Endothelial cell of umbilical vein (primary cell): ENCODE results near the gene LCMT1. TPM values are rescaled to one million over a fixed set of nuclear protein-coding genes. Genes with fewer than 3 reads are reported as not detected.

ENCODE experiments used
- BruUV-seq: library from RNA; stranded (reverse); fragments of 400-500 nt; replicated peaks from 2 replicates; lab custom pipeline; 2021; lab: Mats Ljungman, UMichigan
- CTCF ChIA-PET: fragments of 300-600, 350-600 bp; sonication (Branson Sonifier 250); formaldehyde crosslinking; loops from one replicate; lab custom pipeline; 2021; ENCODE audit warnings: antibody characterized with exemption, inconsistent platforms; lab: Charles Lee
- POLR2A ChIA-PET: fragments of 300-600, 350-600 bp; sonication (Branson Sonifier 250); formaldehyde crosslinking; loops from one replicate; lab custom pipeline; 2021; ENCODE audit warnings: antibody characterized with exemption, inconsistent platforms; lab: Charles Lee
- DNase-seq: peaks from one replicate; pipeline ENCODE4 v3.0.0-alpha.2; 2011; ENCODE audit warnings: low read depth, low spot score
- FAIRE-seq: peaks from 2 replicates; lab custom pipeline; 2011; peaks lifted over from hg19 to GRCh38; lab: Jason Lieb, UNC
- H2AFZ ChIP-seq: 2 replicates; pipeline ENCODE4 v1.6.0; 2012; ENCODE audit warnings: low read depth, low read length, control low read depth, inconsistent platforms
- H3K27ac ChIP-seq: 2 replicates; pipeline ENCODE4 v1.5.1; 2011; ENCODE audit warnings: low read depth, mild to moderate bottlenecking, control low read depth, low read length, moderate library complexity; ENCODE audit not compliant: insufficient read depth
- H3K27me3 ChIP-seq, 2 experiments: 2 replicates each; pipeline versions ENCODE4 v1.6.0 to v1.6.1; 2011; ENCODE audit warnings: low read length in 2 of 2, mixed read lengths in 1 of 2; ENCODE audit not compliant: control insufficient read depth in 2 of 2, insufficient read depth in 2 of 2
- H3K36me3 ChIP-seq, 2 experiments: 2 replicates in 1 of 2; 3 replicates in 1 of 2; pipeline ENCODE4 v1.5.1; 2011; ENCODE audit warnings: low read length in 2 of 2, mild to moderate bottlenecking in 1 of 2, moderate library complexity in 1 of 2; ENCODE audit not compliant: control insufficient read depth in 2 of 2, insufficient read depth in 2 of 2; ENCODE audit errors: extremely low read depth in 1 of 2
- H3K4me1 ChIP-seq: 3 replicates; pipeline ENCODE4 v1.5.1; 2011; ENCODE audit warnings: mild to moderate bottlenecking, low read length; ENCODE audit not compliant: control insufficient read depth, insufficient read depth; ENCODE audit errors: extremely low read depth
- H3K4me2 ChIP-seq: 2 replicates; pipeline ENCODE4 v1.6.1; 2011; ENCODE audit warnings: low read length, control low read depth, mixed read lengths; ENCODE audit not compliant: insufficient read depth
- H3K4me3 ChIP-seq, 3 experiments: fragments of 200-600 bp in 1 of 3; sonication (generic), shearing (Covaris generic) in 1 of 3; replicated peaks in 1 of 3; 2 replicates each; pipeline ENCODE4 v1.5.1; 2011 to 2016; ENCODE audit warnings: control low read depth in 3 of 3, low read length in 3 of 3, mild to moderate bottlenecking in 2 of 3, inconsistent platforms in 1 of 3, low read depth in 1 of 3, moderate library complexity in 1 of 3; ENCODE audit not compliant: insufficient read depth in 1 of 3
- H3K79me2 ChIP-seq: 2 replicates; pipeline ENCODE4 v1.6.0; 2012; ENCODE audit warnings: low read length, inconsistent platforms; ENCODE audit not compliant: control insufficient read depth, insufficient read depth
- H3K9ac ChIP-seq: replicated peaks from 2 replicates; pipeline ENCODE3; 2011; ENCODE audit warnings: low read length, control low read depth; ENCODE audit not compliant: insufficient read depth; ENCODE audit errors: extremely low read depth
- H3K9me1 ChIP-seq: replicated peaks from 3 replicates; pipeline ENCODE4 v1.6.0; 2011; ENCODE audit warnings: mild to moderate bottlenecking, low read length; ENCODE audit not compliant: control insufficient read depth, insufficient read depth; ENCODE audit errors: extremely low read depth
- H3K9me3 ChIP-seq: replicated peaks from 2 replicates; pipeline ENCODE4 v1.5.1; 2012; ENCODE audit warnings: low read length, inconsistent platforms; ENCODE audit not compliant: control insufficient read depth, insufficient read depth
- H4K20me1 ChIP-seq: replicated peaks from 2 replicates; pipeline ENCODE3; 2011; ENCODE audit warnings: mild to moderate bottlenecking, low read length; ENCODE audit not compliant: control insufficient read depth, insufficient read depth; ENCODE audit errors: extremely low read depth
- EZH2 ChIP-seq: IDR thresholded peaks from 2 replicates; pipeline ENCODE4 v1.6.1; 2012; ENCODE audit warnings: borderline replicate concordance, low read depth, mild to moderate bottlenecking, moderate library complexity, low read length, inconsistent platforms; ENCODE audit not compliant: severe bottlenecking
- FOS ChIP-seq: IDR thresholded peaks from 2 replicates; pipeline ENCODE4 v1.6.1; 2011; ENCODE audit warnings: mild to moderate bottlenecking, low read length, moderate library complexity, borderline replicate concordance; ENCODE audit not compliant: insufficient read depth
- JUN ChIP-seq: IDR thresholded peaks from 2 replicates; pipeline ENCODE4 v1.6.1; 2011; ENCODE audit warnings: borderline replicate concordance, low read depth; ENCODE audit not compliant: insufficient read length, insufficient read depth
- MYC ChIP-seq: IDR thresholded peaks from one replicate; pipeline ENCODE4 v1.6.1; 2011; ENCODE audit warnings: mild to moderate bottlenecking, low read depth, low read length
- dilution Hi-C: fragments of 300-500 bp; cut with MboI; formaldehyde crosslinking; loops from one replicate; pipeline ENCODE4 v1.15.0; 2019; ENCODE audit warnings: low sequenced_read_pairs; ENCODE audit not compliant: extremely low pct_ligation_motif_present
- intact Hi-C: fragments of 100-400 bp; cut with micrococcal nuclease; formaldehyde crosslinking; loops from one replicate; pipeline ENCODE4 v1.10.0; 2022
- polyA plus RNA-seq, 4 experiments: library from polyadenylated mRNA; depleted of rRNA in 3 of 4; stranded (reverse) in 3 of 4; unstranded in 1 of 4; fragments of >200 nt; gene quantifications; 2 replicates each; pipeline versions ENCODE4 v1.2.1 to v1.2.3, GENCODE V29; 2011 to 2012; ENCODE audit warnings: missing spikeins in 1 of 4
- total RNA-seq: library from RNA; stranded (reverse); gene quantifications from 2 replicates; pipeline ENCODE4 v1.2.3, GENCODE V29; 2021
- TF ChIP-seq, protein P1 (sequence below): IDR thresholded peaks from 2 replicates; pipeline ENCODE4 v1.6.1; 2011; ENCODE audit not compliant: insufficient read depth, insufficient read length

The LCMT1 gene
- total and polyA plus RNA-seq, 2 donors (not counting 3 experiments of a cell fraction or from before 2014, with no cell fraction given), result 23.5 to 36.2 TPM

DNA sequence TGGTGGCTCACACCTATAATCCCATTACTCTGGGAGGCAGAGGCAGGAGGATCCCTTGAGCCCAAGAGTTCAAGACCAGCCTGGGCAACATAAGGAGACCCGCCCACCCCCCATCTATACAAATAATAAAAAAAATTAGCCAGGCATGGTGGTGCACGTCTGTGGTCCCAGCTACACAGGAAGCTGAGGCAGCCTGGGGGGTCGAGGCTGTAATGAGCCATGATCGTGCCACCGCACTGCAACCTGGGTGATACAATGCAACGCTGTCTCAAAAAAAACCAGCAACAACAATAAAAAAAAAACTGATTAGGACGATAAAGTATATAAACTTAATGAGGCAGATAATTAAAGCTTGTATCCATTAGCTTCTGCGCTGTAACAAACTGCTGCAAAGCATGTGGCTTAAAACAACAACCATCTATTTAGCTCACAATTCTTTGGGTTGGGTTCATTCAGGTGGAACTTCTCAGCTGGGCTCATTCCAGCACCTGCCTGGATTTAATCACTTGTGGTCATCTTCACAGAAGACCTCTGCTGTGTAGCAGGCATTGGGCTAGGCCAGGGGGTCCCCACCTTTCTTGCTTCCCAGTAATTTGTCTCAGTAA, 45.8 kb downstream of the LCMT1 start:
- no peak for DNase-seq
- Histone ChIP-seq H3K4me1 (no peaks in the 10 kb centered on the region), H4K20me1 (no peaks in the 10 kb centered on the region), H3K79me2 (no peaks in the 10 kb centered on the region), H3K27ac (no peak overlapping the region), H3K4me3 (no peak overlapping the region), H3K27me3 (no peaks in the 10 kb centered on the region), H2AFZ (no peak overlapping the region), H3K9me3 (no peaks in the 10 kb centered on the region), H3K9me1 (no peaks in the 10 kb centered on the region), H3K9ac (no peak overlapping the region), H3K4me2 (no peak overlapping the region), H3K36me3 (peaks cover 0 to 4% of the 10 kb centered on the region in 2 experiments)
- intact Hi-C loops (no loop called here), dilution Hi-C loops (no loop called here)
- TF ChIP-seq EZH2, result no peak
- no peak for FAIRE-seq
- ChIA-PET CTCF (interaction anchor here (0.6 to 1.6 kb wide), 2 partner anchors 68 to 875 kb away, joined by 3 to 5 read pairs; no protein-coding TSS in a partner anchor), POLR2A (no interaction called here)
- no TSS peak for BruUV-seq

DNA sequence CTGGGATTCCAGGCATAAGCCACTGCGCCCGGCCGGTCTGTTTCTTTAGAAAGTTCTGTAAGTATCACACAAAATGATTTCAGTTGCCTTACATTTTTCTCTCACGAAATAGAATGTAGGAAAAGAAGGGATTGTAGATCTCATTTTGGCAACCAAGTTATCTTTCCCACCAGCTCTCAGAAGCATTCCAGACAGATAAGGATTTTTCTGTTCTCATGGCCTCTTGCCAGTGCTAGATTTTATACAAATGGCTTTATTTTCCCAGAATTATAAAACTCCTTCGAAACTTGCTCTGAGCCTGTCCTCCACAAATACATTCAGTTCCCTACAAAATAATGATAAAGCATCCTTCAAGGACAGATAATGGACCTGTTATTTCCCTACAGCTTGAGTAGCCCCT, 46.9 kb downstream of the LCMT1 start:
- no TSS peak for BruUV-seq
- no peak for DNase-seq
- ChIA-PET CTCF (interaction anchor here (0.6 to 1.6 kb wide), 3 partner anchors 67 to 1952 kb away, joined by 3 to 5 read pairs (median 3); no protein-coding TSS in a partner anchor), POLR2A (no interaction called here)
- no peaks in the 10 kb centered on the region for H3K9me3 ChIP-seq
- FAIRE-seq, result no peak
- no peaks in the 10 kb centered on the region for H3K27me3 ChIP-seq
- H3K4me3 ChIP-seq, result no peak overlapping the region
- no peaks in the 10 kb centered on the region for H3K9me1 ChIP-seq
- TF ChIP-seq JUN (no peak), FOS (no peak), MYC (no peak)
- TF ChIP-seq, protein P1, sequence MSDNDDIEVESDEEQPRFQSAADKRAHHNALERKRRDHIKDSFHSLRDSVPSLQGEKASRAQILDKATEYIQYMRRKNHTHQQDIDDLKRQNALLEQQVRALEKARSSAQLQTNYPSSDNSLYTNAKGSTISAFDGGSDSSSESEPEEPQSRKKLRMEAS, result no peak
- no peak overlapping the region for H2AFZ ChIP-seq
- no peaks in the 10 kb centered on the region for H4K20me1 ChIP-seq
- no peak overlapping the region for H3K27ac ChIP-seq
- dilution Hi-C loops (no loop called here), intact Hi-C loops (no loop called here)
- peaks cover 0 to 2% of the 10 kb centered on the region in 2 experiments for H3K36me3 ChIP-seq
- no peaks in the 10 kb centered on the region for H3K79me2 ChIP-seq
- no peak overlapping the region for H3K9ac ChIP-seq
- no peak overlapping the region for H3K4me2 ChIP-seq
- H3K4me1 ChIP-seq, result no peaks in the 10 kb centered on the region
